ENCODE data around the gene RASAL1. TPM values are rescaled to one million over a fixed set of nuclear protein-coding genes. Genes with fewer than 3 reads are reported as not detected.

Gene RASAL1
- total RNA-seq, 1 experiment from 2014 or later, result 14.9 TPM

- Histone ChIP-seq H3K27me3 (ENCODE audit: insufficient read depth, low read depth) (peaks cover 12% of the 10 kb centered on the region; the same call in 1 of the 2 replicates), H3K4me1 (replicated peaks; ENCODE audit: insufficient read depth) (no peaks in the 10 kb centered on the region), H3K4me3 (no peak overlapping the region), H3K79me2 (ENCODE audit: low read depth) (no peaks in the 10 kb centered on the region), H3F3A (ENCODE audit: insufficient read depth, low read depth) (no peaks in the 10 kb centered on the region), H4K20me1 (ENCODE audit: insufficient read depth) (no peaks in the 10 kb centered on the region), H3K9me2 (ENCODE audit: insufficient read depth) (no peaks in the 10 kb centered on the region), H3K27ac (no peak overlapping the region), H3K9me3 (ENCODE audit: insufficient read depth, low read depth) (no peaks in the 10 kb centered on the region), H3K36me3 (ENCODE audit: low read depth) (no peaks in the 10 kb centered on the region), H3K4me2 (no peak overlapping the region), H2AFZ (no peak overlapping the region)
- no TSS peak for BruUV-seq (replicated peaks)
- intact Hi-C loops (cut with micrococcal nuclease; ENCODE audit: unreplicated experiment), result no loop called here
- DNase-seq, result no peak
- TF ChIP-seq CTCF (conservative IDR thresholded peaks at IDR 0.05) (no peak), EZH2 (IDR thresholded peaks at IDR 0.05; ENCODE audit: low read depth) (no peak)
- CTCF ChIA-PET, result no interaction called here
- POLR2A ChIA-PET (ENCODE audit: unreplicated experiment), result no interaction called here
These were observed 44.8 kb downstream of the RASAL1 start for GRCh38 chr12:113090740-113091139.

GRCh38 chr12:113089839-113090238 lies 45.7 kb downstream of the RASAL1 start:
- no TSS peak for BruUV-seq (replicated peaks)
- no peak overlapping the region for H2AFZ ChIP-seq
- H3K4me3 ChIP-seq, result no peak overlapping the region
- H3K9me3 ChIP-seq (ENCODE audit: insufficient read depth, low read depth), result no peaks in the 10 kb centered on the region
- H3K4me2 ChIP-seq, result no peak overlapping the region
- intact Hi-C loops (cut with micrococcal nuclease; ENCODE audit: unreplicated experiment), result no loop called here
- H3K9me2 ChIP-seq (ENCODE audit: insufficient read depth), result no peaks in the 10 kb centered on the region
- ChIA-PET CTCF (no interaction called here), POLR2A (ENCODE audit: unreplicated experiment) (interaction anchor here (0.6 kb wide), 1 partner anchor 38 kb away, joined by 5 read pairs; no protein-coding TSS in a partner anchor)
- DNase-seq, result no peak
- no peaks in the 10 kb centered on the region for H3K36me3 ChIP-seq (ENCODE audit: low read depth)
- H3K79me2 ChIP-seq (ENCODE audit: low read depth), result no peaks in the 10 kb centered on the region
- H3K4me1 ChIP-seq (replicated peaks; ENCODE audit: insufficient read depth), result no peaks in the 10 kb centered on the region
- peaks cover 12% of the 10 kb centered on the region; the same call in 1 of the 2 replicates for H3K27me3 ChIP-seq (ENCODE audit: insufficient read depth, low read depth)
- H3K27ac ChIP-seq, result no peak overlapping the region
- TF ChIP-seq CTCF (conservative IDR thresholded peaks at IDR 0.05) (no peak), EZH2 (IDR thresholded peaks at IDR 0.05; ENCODE audit: low read depth) (no peak)
- H4K20me1 ChIP-seq (ENCODE audit: insufficient read depth), result no peaks in the 10 kb centered on the region
- no peaks in the 10 kb centered on the region; the same call in 1 of the 2 replicates for H3F3A ChIP-seq (ENCODE audit: insufficient read depth, low read depth)

GRCh38 chr12:113088971-113089756 lies 46.4 kb downstream of the RASAL1 start:
- Histone ChIP-seq H3F3A (ENCODE audit: insufficient read depth, low read depth) (no peaks in the 10 kb centered on the region; the same call in 1 of the 2 replicates), H2AFZ (no peak overlapping the region), H3K27me3 (ENCODE audit: insufficient read depth, low read depth) (peaks cover 12% of the 10 kb centered on the region; the same call in 1 of the 2 replicates), H3K36me3 (ENCODE audit: low read depth) (no peaks in the 10 kb centered on the region), H3K4me1 (replicated peaks; ENCODE audit: insufficient read depth) (no peaks in the 10 kb centered on the region), H3K27ac (no peak overlapping the region), H3K79me2 (ENCODE audit: low read depth) (no peaks in the 10 kb centered on the region), H3K9me2 (ENCODE audit: insufficient read depth) (no peaks in the 10 kb centered on the region), H3K4me2 (no peak overlapping the region), H3K9me3 (ENCODE audit: insufficient read depth, low read depth) (no peaks in the 10 kb centered on the region), H3K4me3 (no peak overlapping the region), H4K20me1 (ENCODE audit: insufficient read depth) (no peaks in the 10 kb centered on the region)
- no peak for DNase-seq
- no TSS peak for BruUV-seq (replicated peaks)
- CTCF ChIA-PET, result no interaction called here
- no peak for TF ChIP-seq EZH2 (IDR thresholded peaks at IDR 0.05; ENCODE audit: low read depth)
- no peak for TF ChIP-seq CTCF (conservative IDR thresholded peaks at IDR 0.05)
- intact Hi-C loops (cut with micrococcal nuclease; ENCODE audit: unreplicated experiment), result no loop called here
- POLR2A ChIA-PET (ENCODE audit: unreplicated experiment), result interaction anchor here (0.5 kb wide), 1 partner anchor 95 kb away, joined by 3 read pairs; no protein-coding TSS in a partner anchor

All from PC-9 (cell line).